Testis (tissue), 3 donors: ENCODE results near the gene BEX2. TPM values are rescaled to one million over a fixed set of nuclear protein-coding genes. Genes with fewer than 3 reads are reported as not detected.
A peak's percentile ranks its signal among the peaks of the same experiment; 100 is the strongest.

Experiments used
- DNase-seq: peaks from one replicate; pipeline ENCODE4 v3.0.0-alpha.2; 2019
- H3K27ac ChIP-seq, 2 donors: fragments of 200-600 bp; sonication (generic); one replicate each; pipeline ENCODE4 v1.5.1; 2019
- H3K27me3 ChIP-seq: fragments of 200-600 bp; sonication (generic); one replicate; pipeline ENCODE4 v1.5.1; 2019
- H3K36me3 ChIP-seq: fragments of 200-600 bp; sonication (generic); one replicate; pipeline ENCODE4 v1.5.1; 2017; ENCODE audit warnings: low read depth; ENCODE audit errors: missing control alignments
- H3K4me1 ChIP-seq: fragments of 200-600 bp; sonication (generic); one replicate; pipeline ENCODE4 v1.5.1; 2019
- H3K4me3 ChIP-seq, 2 donors: fragments of 200-600 bp; sonication (generic); one replicate each; pipeline ENCODE4 v1.5.1; 2017 to 2019
- H3K9me3 ChIP-seq: fragments of 200-600 bp; sonication (generic); one replicate; pipeline ENCODE4 v1.5.1; 2017
- CTCF ChIP-seq, 3 experiments: fragments of 450-650 bp in 2 of 3; fragments of 200-600 bp in 1 of 3; sonication (generic) in 1 of 3; IDR thresholded peaks; one replicate each; pipeline ENCODE4 v1.5.1; 2016 to 2019; ENCODE audit warnings: antibody characterized with exemption in 3 of 3, mild to moderate bottlenecking in 2 of 3, moderate library complexity in 1 of 3
- POLR2A ChIP-seq: fragments of 450-650 bp; IDR thresholded peaks from one replicate; pipeline ENCODE4 v1.6.1; 2017; ENCODE audit warnings: antibody characterized with exemption, mild to moderate bottlenecking, moderate library complexity
- WGBS, 2 donors: methylation state at CpG; one replicate each; pipeline ENCODE4 v1.1.5; 2018; 5-methylcytosine and 5-hydroxymethylcytosine counted together
- intact Hi-C: fragments of 100-400 bp; cut with DNase I; formaldehyde crosslinking; loops from one replicate; pipeline ENCODE4 v1.15.1; 2023; ENCODE audit warnings: low total_unique reads
- polyA plus RNA-seq: library from polyadenylated mRNA; stranded (reverse); fragments of 350-450 nt; fragmentation: Illumina TruSeq; extraction: RNeasy Lipid Tissue Mini Kit (QIAGEN cat#74804); gene quantifications from one replicate; pipeline ENCODE4 v1.2.3, GENCODE V29; 2014; ENCODE audit warnings: low read depth, low replicate concordance; ENCODE audit not compliant: insufficient read depth
- small RNA-seq, 2 donors: library from RNA; depleted of rRNA; stranded (forward); fragments of <200 nt; gene quantifications; one replicate each; pipeline ENCODE3, GENCODE V24; 2016
- total RNA-seq, 2 donors: library from RNA; depleted of rRNA; stranded (reverse); fragments of >200 nt; gene quantifications; one replicate each; pipeline ENCODE4 v1.2.3, GENCODE V29; 2016

Gene BEX2
- total and polyA plus RNA-seq, 3 donors from 2014 or later, result 82.7 to 116 (median 88.9) TPM

GRCh38 chrX:103276581-103277002 is 34.2 kb downstream of the BEX2 start, which contains the start of gene TCEAL5:
Gene TCEAL5, minus strand, starts transcription at chrX:103276750. Its CDS starts 2,187 bp downstream, at chrX:103274563.
- TF ChIP-seq CTCF (IDR thresholded peaks at IDR 0.05) (no peak), POLR2A (no peak)
- no peaks in the 10 kb centered on the region for H3K27me3 ChIP-seq
- intact Hi-C loops, result no loop called here

GRCh38 chrX:103275947-103276567 is 34.7 kb downstream of the BEX2 start:
- TF ChIP-seq POLR2A (no peak), CTCF (IDR thresholded peaks at IDR 0.05) (no peak)
- no peak for DNase-seq
- peak overlapping the region; percentile 61 to 77 for H3K27ac ChIP-seq
- intact Hi-C loops, result no loop called here
- H3K9me3 ChIP-seq, result no peaks in the 10 kb centered on the region
- H3K27me3 ChIP-seq, result no peaks in the 10 kb centered on the region
- WGBS, 2 donors, result 0 to 1% methylated on average over 5 to 23 of the region's 23 CpGs
- peak overlapping the region; percentile 29 to 60 for H3K4me3 ChIP-seq
- no peaks in the 10 kb centered on the region for H3K4me1 ChIP-seq
- H3K36me3 ChIP-seq, result no peaks in the 10 kb centered on the region

More at GRCh38 chrX:103276581-103277002, 34.2 kb downstream of the BEX2 start, which contains the start of gene TCEAL5:
- 3 to 7% methylated on average over 9 to 17 of the region's 17 CpGs for WGBS, 2 donors
- Histone ChIP-seq H3K4me1 (no peaks in the 10 kb centered on the region), H3K9me3 (no peaks in the 10 kb centered on the region), H3K4me3 (peak within 1 kb of the TSS; percentile 29 to 60), H3K36me3 (no peaks in the 10 kb centered on the region), H3K27ac (peak within 1 kb of the TSS; percentile 61 to 77)
- peak; percentile 84 for DNase-seq

- intact Hi-C loops, result no loop called here
- no peaks in the 10 kb centered on the region for H3K27me3 ChIP-seq
Observed at GRCh38 chrX:103274284-103274683, 36.5 kb downstream of the BEX2 start.

More at GRCh38 chrX:103274284-103274683, 36.5 kb downstream of the BEX2 start:
- WGBS, 2 donors, result 51 to 57% methylated on average over 4 of the region's 4 CpGs
- DNase-seq, result no peak
- TF ChIP-seq POLR2A, result no peak
- no peak for TF ChIP-seq CTCF (IDR thresholded peaks at IDR 0.05)
- no peak overlapping the region for H3K27ac ChIP-seq
- H3K4me3 ChIP-seq, result peak overlapping the region in 1 of 2 donors; percentile 60
- no peaks in the 10 kb centered on the region for H3K36me3 ChIP-seq
- no peaks in the 10 kb centered on the region for H3K9me3 ChIP-seq
- H3K4me1 ChIP-seq, result no peaks in the 10 kb centered on the region

Small RNA genes lying within 50 kb of the gene (small RNA-seq; reads per million reads assigned to genes)
- 0 reads per million in 2 donors for gene Z92846.1

Other genes with a start within 250 kb of the BEX2 start
- gene BEX1, start 246.8 kb downstream of the BEX2 start, total RNA-seq, result 100 to 1,000 TPM; 233 to 344 TPM
- 174 TPM for gene BEX1, start 246.8 kb downstream of the BEX2 start, polyA plus RNA-seq
- gene NXF3, start 217.8 kb downstream of the BEX2 start, total RNA-seq, result 100 to 1,000 TPM; 656 to 668 TPM
- 119 TPM for gene NXF3, start 217.8 kb downstream of the BEX2 start, polyA plus RNA-seq
- 100 to 1,000 TPM; 104 to 125 TPM for gene BEX4, start 95.9 kb downstream of the BEX2 start, total RNA-seq
- 90.7 TPM for gene BEX4, start 95.9 kb downstream of the BEX2 start, polyA plus RNA-seq
- gene TCEAL8, start 55.8 kb downstream of the BEX2 start, total RNA-seq, result 10 to 100 TPM; 76.5 to 91.1 TPM
- gene TCEAL8, start 55.8 kb downstream of the BEX2 start, polyA plus RNA-seq, result 83.1 TPM
- gene TCEAL5, start 34.2 kb downstream of the BEX2 start, total RNA-seq, result 100 to 1,000 TPM in 1 of 2 donors, 10 to 100 TPM in 1; 89.1 to 103 TPM
- 77.5 TPM for gene TCEAL5, start 34.2 kb downstream of the BEX2 start, polyA plus RNA-seq
- gene TCEAL7, start 19.2 kb upstream of the BEX2 start, total RNA-seq, result 1 to 10 TPM; 1.3 to 5.5 TPM
- 3.9 TPM for gene TCEAL7, start 19.2 kb upstream of the BEX2 start, polyA plus RNA-seq
- 10 to 100 TPM; 99.4 to 99.7 TPM for gene TCEAL9, start 45.5 kb upstream of the BEX2 start, total RNA-seq
- 74.9 TPM for gene TCEAL9, start 45.5 kb upstream of the BEX2 start, polyA plus RNA-seq
- 100 to 1,000 TPM; 354 to 415 TPM for gene BEX3, start 65.5 kb upstream of the BEX2 start, total RNA-seq
- 289 TPM for gene BEX3, start 65.5 kb upstream of the BEX2 start, polyA plus RNA-seq
- 10 to 100 TPM; 29.5 to 37.9 TPM for gene RAB40A, start 208.5 kb upstream of the BEX2 start, total RNA-seq
- 5.3 TPM for gene RAB40A, start 208.5 kb upstream of the BEX2 start, polyA plus RNA-seq